ENCODE results near the gene ABCC6.
"Not testable (repeated sequence)": the region's sequence is repeated elsewhere in the genome, so short reads cannot be mapped to it uniquely, and the experiment has no call there.

The ABCC6 gene

DNA sequence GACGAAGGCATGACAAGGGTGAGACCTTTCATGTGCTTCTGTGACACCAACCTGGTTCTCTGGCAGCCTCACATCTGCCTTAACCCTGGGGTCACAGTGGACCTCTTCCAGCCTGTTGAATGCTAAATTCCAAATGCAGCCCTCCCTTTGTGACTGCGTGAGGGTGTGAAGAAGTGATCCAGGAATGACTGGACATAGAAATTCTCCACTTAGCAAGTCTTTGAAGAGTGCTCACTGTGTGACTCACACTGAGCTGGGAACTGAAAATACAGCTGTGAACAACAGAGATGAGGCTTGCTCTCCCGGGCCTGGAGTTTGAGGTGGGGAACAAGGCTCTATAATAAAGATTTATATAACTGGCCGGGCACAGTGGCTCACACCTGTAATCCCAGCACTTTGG lies 23.9 kb downstream of the ABCC6 start:
- FAIRE-seq = peak; percentile 65
- not testable (repeated sequence) for DNase-seq (ENCODE audit: insufficient read length, low spot score)
- peak; percentile 59 for TF ChIP-seq SPI1 (IDR thresholded peaks at IDR 0.05; ENCODE audit: low read depth, low read length)

DNA sequence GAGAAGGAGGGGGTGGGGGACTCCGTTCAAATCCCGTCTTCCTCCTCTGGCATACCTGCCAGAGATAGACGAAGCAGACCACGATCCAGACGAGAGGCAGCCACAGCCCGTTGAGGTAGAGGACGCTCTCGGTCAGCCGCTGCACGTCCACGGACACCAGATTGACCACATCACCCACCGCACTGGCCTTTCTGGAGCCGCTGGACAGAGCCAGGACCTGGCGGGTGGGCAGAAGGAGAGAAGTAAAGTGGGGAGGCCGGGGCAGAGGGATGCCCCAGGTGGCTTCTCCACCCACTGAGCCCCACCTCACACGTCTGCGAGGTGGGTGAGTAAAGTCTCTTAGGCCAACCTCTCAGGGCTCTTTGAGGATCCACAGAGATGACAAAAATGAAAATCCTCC lies 25.3 kb downstream of the ABCC6 start:
- no peak for DNase-seq (ENCODE audit: insufficient read length, low spot score)
- TF ChIP-seq POLR2A (IDR thresholded peaks at IDR 0.05; ENCODE audit: low read depth, low read length) (no peak), POU2F2 (IDR thresholded peaks at IDR 0.05; ENCODE audit: low read depth, low read length) (no peak), TAF1 (IDR thresholded peaks at IDR 0.05; ENCODE audit: low read depth, low read length) (no peak), PAX5 (IDR thresholded peaks at IDR 0.05; ENCODE audit: insufficient read depth, low read length, severe bottlenecking) (no peak), SPI1 (IDR thresholded peaks at IDR 0.05; ENCODE audit: low read depth, low read length) (no peak), POLR2AphosphoS5 (IDR thresholded peaks at IDR 0.05; ENCODE audit: low read depth, low read length) (no peak)
- no peak for FAIRE-seq

DNA sequence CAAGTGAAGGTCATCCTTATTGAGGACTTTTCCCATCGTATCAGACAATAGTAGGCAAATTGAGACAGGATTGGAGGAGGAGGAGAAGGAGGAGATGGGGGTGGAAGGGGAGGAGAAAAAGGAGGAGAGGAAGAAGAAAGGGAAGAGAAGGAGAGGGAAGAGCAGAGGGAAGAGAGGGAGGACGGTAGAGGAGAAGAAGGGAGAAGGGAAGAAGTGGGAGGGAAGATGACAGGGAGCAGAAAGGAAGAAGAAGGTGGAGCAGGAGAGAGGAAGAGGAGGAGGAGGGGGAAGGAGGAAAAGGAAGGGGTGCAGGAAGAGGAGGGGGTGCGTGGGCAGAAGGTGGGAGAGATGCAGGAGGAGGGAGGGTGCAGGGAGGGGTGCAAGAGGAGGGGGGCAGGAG lies 26.0 kb downstream of the ABCC6 start:
- no peak for FAIRE-seq
- TF ChIP-seq PAX5 (IDR thresholded peaks at IDR 0.05; ENCODE audit: insufficient read depth, low read length, severe bottlenecking) (no peak), TAF1 (IDR thresholded peaks at IDR 0.05; ENCODE audit: low read depth, low read length) (no peak), POU2F2 (IDR thresholded peaks at IDR 0.05; ENCODE audit: low read depth, low read length) (no peak), SPI1 (IDR thresholded peaks at IDR 0.05; ENCODE audit: low read depth, low read length) (no peak), POLR2AphosphoS5 (IDR thresholded peaks at IDR 0.05; ENCODE audit: low read depth, low read length) (no peak), POLR2A (IDR thresholded peaks at IDR 0.05; ENCODE audit: low read depth, low read length) (no peak)
- DNase-seq (ENCODE audit: insufficient read length, low spot score) = no peak

DNA sequence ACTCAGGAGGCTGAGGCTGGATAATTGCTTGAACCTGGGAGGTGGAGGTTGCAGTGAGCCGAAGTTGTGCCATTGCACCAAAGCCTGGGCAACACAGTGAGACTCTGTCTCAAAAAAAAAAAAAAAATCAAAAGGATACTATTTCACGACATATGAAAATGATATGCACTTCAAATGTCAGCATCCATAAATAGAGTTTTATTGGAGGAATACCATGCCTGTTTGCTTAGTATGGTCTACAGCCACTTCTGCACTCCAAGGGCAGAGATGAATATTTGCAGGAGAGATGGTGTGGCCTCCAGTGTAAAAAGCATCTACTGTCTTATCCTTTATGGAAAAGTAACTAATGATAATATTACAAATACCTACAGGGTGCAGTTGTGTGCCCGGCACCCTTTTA lies 27.2 kb downstream of the ABCC6 start:
- FAIRE-seq = no peak
- TF ChIP-seq PAX5 (IDR thresholded peaks at IDR 0.05; ENCODE audit: insufficient read depth, low read length, severe bottlenecking) = no peak
- no peak for TF ChIP-seq POLR2AphosphoS5 (IDR thresholded peaks at IDR 0.05; ENCODE audit: low read depth, low read length)

DNA sequence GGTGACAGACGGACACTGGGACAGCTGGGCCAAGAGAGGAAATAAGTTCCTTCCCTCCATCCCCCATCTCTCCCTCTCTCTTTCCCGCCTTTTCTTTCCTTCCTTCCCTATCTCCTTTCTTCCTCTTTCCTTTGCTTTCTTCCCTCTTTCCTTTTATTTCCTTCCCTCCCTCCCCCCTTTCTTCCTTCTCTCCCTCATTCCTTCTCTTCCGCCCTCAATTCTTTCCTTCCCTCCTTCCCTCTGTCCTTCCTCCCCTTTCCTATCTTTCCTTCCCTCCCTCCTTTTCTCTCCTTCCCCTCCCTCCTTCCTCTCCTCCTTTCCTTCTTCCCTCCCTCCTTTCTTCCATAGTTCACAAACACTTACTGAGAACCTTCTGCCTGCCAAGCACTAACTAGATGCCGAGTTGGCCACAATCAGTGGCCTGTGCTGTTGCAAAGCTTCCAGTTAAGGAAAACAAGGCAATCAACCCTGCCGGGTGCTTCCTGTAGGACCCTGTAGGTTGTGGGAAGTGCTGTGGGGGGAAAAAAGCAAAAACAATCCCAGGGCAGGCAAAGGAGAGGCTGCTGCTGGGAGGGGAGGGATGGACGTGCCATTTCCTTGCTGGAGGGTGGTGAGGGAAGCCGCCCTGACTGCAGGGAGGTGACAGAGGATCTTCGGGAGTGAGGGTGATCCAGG lies 31.7 kb downstream of the ABCC6 start:
- FAIRE-seq = no peak
- no peak for DNase-seq (ENCODE audit: insufficient read length, low spot score)
- TF ChIP-seq PAX5 (IDR thresholded peaks at IDR 0.05; ENCODE audit: insufficient read depth, low read length, severe bottlenecking) (no peak), TAF1 (IDR thresholded peaks at IDR 0.05; ENCODE audit: low read depth, low read length) (no peak), POLR2AphosphoS5 (IDR thresholded peaks at IDR 0.05; ENCODE audit: low read depth, low read length) (no peak), POU2F2 (IDR thresholded peaks at IDR 0.05; ENCODE audit: low read depth, low read length) (no peak), SPI1 (IDR thresholded peaks at IDR 0.05; ENCODE audit: low read depth, low read length) (no peak), POLR2A (IDR thresholded peaks at IDR 0.05; ENCODE audit: low read depth, low read length) (no peak)

More for the DNA sequence above, 27.2 kb downstream of the ABCC6 start:
- DNase-seq (ENCODE audit: insufficient read length, low spot score) = no peak

DNA sequence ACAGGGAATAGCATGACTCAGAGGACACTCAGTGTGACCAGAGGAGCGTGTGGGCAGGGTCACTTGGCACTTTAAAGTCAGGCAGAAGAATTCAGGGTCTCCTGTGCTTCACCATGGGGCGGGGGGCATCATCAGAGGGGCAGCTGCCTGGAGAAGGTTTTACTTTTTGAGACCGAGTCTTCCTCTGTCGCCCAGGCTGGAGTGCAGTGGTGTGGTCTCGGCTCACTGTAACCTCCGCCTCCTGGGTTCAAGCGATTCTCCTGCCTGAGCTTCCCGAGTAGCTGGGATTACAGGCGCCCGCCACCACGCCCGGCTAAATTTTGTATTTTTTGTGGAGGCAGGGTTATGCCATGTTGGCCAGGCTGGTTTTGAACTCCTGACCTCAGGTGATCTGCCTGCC lies 32.3 kb downstream of the ABCC6 start:
- not testable (repeated sequence) for FAIRE-seq

DNA sequence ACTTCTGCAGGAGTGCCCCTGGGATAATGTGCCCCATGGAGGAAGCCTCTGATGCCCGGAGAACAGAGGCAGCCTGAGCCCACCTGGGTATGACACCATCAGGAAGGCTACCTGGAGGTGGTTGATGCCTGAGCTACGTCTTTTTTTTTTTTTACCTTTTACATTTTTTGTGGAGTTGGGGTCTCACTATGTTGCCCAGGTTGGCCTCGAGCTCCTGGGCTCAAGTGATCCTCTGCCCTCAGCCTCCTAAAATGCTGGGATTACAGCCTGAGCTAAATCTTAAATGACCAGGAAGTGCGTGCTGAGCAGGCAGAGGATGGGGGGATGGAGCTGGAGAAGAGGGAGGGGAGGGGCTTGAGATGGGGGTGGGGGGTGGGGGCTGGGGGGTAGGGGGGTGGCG lies 32.7 kb downstream of the ABCC6 start:
- DNase-seq (ENCODE audit: insufficient read length, low spot score) (no peak), FAIRE-seq (no peak)
- TF ChIP-seq TAF1 (IDR thresholded peaks at IDR 0.05; ENCODE audit: low read depth, low read length) (no peak), POLR2AphosphoS5 (IDR thresholded peaks at IDR 0.05; ENCODE audit: low read depth, low read length) (no peak), POU2F2 (IDR thresholded peaks at IDR 0.05; ENCODE audit: low read depth, low read length) (no peak), PAX5 (IDR thresholded peaks at IDR 0.05; ENCODE audit: insufficient read depth, low read length, severe bottlenecking) (no peak), POLR2A (IDR thresholded peaks at IDR 0.05; ENCODE audit: low read depth, low read length) (no peak), SPI1 (IDR thresholded peaks at IDR 0.05; ENCODE audit: low read depth, low read length) (no peak)

More for the DNA sequence above, 32.3 kb downstream of the ABCC6 start:
- DNase-seq (ENCODE audit: insufficient read length, low spot score) = not testable (repeated sequence)

DNA sequence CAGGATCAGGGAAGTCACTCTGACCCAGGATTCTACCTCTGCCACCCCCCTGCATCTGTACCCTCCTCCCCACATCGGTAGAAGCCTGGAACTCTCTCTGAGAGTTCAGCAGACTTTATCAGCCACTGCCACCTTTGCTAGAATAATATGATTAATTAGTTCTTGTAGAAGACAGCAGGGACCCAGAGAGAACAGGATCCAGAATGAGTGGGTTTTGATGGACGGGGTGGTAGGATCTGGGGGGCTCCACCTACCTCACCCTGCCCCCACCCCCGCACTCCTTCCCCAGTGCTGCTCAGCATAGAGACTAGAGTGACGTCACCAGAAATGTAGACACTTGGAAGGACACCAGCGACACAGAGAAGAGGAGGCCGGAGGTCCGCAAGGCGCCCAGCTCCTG lies 33.5 kb downstream of the ABCC6 start:
- TF ChIP-seq TAF1 (IDR thresholded peaks at IDR 0.05; ENCODE audit: low read depth, low read length) = no peak
- no peak for TF ChIP-seq POLR2A (IDR thresholded peaks at IDR 0.05; ENCODE audit: low read depth, low read length)
- no peak for TF ChIP-seq SPI1 (IDR thresholded peaks at IDR 0.05; ENCODE audit: low read depth, low read length)
- no peak for TF ChIP-seq POU2F2 (IDR thresholded peaks at IDR 0.05; ENCODE audit: low read depth, low read length)
- TF ChIP-seq POLR2AphosphoS5 (IDR thresholded peaks at IDR 0.05; ENCODE audit: low read depth, low read length) = no peak
- no peak for TF ChIP-seq PAX5 (IDR thresholded peaks at IDR 0.05; ENCODE audit: insufficient read depth, low read length, severe bottlenecking)
- no peak for FAIRE-seq

DNA sequence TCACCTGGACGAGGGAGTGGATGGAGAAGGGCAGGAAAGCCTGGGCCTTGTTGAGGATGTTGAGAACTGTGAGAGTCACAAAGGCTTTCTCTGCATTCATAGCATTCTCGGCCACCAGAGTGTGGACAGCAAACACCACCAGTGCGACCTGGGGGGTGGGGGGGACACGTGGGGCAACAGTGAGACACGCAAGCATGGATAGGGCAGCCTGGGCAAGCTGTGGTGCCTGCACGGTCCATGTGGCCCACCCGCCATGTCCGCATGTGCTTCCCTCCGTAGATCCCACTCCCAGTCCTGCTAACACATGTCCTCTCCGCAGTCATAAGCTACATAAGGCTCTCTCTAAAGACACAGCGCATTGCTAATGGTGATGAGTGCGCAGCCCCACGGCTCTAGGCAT lies 34.5 kb downstream of the ABCC6 start:
- DNase-seq (ENCODE audit: insufficient read length, low spot score) (no peak), FAIRE-seq (no peak)
- TF ChIP-seq POLR2AphosphoS5 (IDR thresholded peaks at IDR 0.05; ENCODE audit: low read depth, low read length) = no peak
- no peak for TF ChIP-seq POLR2A (IDR thresholded peaks at IDR 0.05; ENCODE audit: low read depth, low read length)
- TF ChIP-seq PAX5 (IDR thresholded peaks at IDR 0.05; ENCODE audit: insufficient read depth, low read length, severe bottlenecking) = no peak
- TF ChIP-seq TAF1 (IDR thresholded peaks at IDR 0.05; ENCODE audit: low read depth, low read length) = no peak
- TF ChIP-seq POU2F2 (IDR thresholded peaks at IDR 0.05; ENCODE audit: low read depth, low read length) = no peak
- no peak for TF ChIP-seq SPI1 (IDR thresholded peaks at IDR 0.05; ENCODE audit: low read depth, low read length)

More for the DNA sequence above, 33.5 kb downstream of the ABCC6 start:
- no peak for DNase-seq (ENCODE audit: insufficient read length, low spot score)

DNA sequence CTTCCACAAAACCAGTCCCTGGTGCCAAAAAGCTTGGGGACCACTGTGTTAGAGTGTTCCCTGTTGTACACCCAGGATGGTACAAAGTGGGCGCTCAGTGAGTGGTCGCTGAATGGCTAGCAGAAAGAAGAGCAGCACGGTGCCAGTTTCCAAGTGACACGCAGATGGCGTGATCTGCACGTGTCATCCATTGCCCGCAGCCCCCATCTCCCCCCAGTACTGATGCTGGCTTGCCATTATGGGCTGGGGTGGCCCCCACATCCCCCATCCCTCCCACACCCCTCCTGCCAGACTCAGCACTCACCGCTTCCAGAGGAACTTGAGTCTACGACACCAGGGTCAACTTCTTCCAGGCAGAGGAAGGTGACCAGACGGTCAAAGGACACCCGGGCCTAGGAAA lies 36.5 kb downstream of the ABCC6 start:
- TF ChIP-seq SPI1 (IDR thresholded peaks at IDR 0.05; ENCODE audit: low read depth, low read length) (no peak), TAF1 (IDR thresholded peaks at IDR 0.05; ENCODE audit: low read depth, low read length) (no peak), POLR2A (IDR thresholded peaks at IDR 0.05; ENCODE audit: low read depth, low read length) (no peak), POU2F2 (IDR thresholded peaks at IDR 0.05; ENCODE audit: low read depth, low read length) (no peak), POLR2AphosphoS5 (IDR thresholded peaks at IDR 0.05; ENCODE audit: low read depth, low read length) (no peak), PAX5 (IDR thresholded peaks at IDR 0.05; ENCODE audit: insufficient read depth, low read length, severe bottlenecking) (no peak)

More for the DNA sequence above, 36.5 kb downstream of the ABCC6 start:
- DNase-seq (ENCODE audit: insufficient read length, low spot score) = no peak
- no peak for FAIRE-seq
